Ovary (tissue), 3 donors: ENCODE measurements around the gene SCYGR8.

Experiments
- EP300 ChIP-seq: sonication (generic); formaldehyde crosslinking; IDR thresholded peaks from one replicate; pipeline ENCODE4 v1.6.1; 2017; ENCODE audit warnings: antibody characterized with exemption
- POLR2A ChIP-seq: fragments of 450-650 bp; IDR thresholded peaks from one replicate; pipeline ENCODE4 v1.6.1; 2017; ENCODE audit warnings: antibody characterized with exemption, mild to moderate bottlenecking, moderate library complexity
- TF ChIP-seq, protein P1 (sequence below), 3 donors: fragments of 450-650 bp in 2 of 3; fragments of 200-600 bp in 1 of 3; IDR thresholded peaks; one replicate each; pipeline versions ENCODE4 v1.5.1 to v1.8.0; 2016 to 2022; ENCODE audit warnings: antibody characterized with exemption in 3 of 3, mild to moderate bottlenecking in 1 of 3
- donor health status: DM: no; HTN: no; CAD: no.

DNA sequence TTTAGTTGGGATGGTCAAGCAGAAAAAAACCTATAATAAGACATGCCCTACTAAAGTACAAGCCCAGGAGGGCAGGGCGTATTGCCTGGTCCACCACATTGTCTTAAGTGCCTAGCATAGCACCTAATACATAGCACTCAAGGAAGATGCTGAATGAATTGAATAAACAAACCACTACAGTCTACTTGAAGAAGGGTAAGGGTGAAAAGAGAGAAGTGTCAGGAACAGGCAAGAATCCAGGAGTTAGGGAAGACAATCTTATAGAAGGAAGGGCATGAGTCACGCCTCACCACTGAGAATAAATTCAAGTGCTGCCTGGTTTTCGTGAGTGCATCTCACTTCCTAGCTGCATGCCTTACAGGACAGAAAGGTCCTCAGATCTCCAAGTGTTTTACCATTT is 41.7 kb upstream of the SCYGR8 start:
- no peak for TF ChIP-seq POLR2A
- no peak for TF ChIP-seq EP300
- TF ChIP-seq, protein P1, sequence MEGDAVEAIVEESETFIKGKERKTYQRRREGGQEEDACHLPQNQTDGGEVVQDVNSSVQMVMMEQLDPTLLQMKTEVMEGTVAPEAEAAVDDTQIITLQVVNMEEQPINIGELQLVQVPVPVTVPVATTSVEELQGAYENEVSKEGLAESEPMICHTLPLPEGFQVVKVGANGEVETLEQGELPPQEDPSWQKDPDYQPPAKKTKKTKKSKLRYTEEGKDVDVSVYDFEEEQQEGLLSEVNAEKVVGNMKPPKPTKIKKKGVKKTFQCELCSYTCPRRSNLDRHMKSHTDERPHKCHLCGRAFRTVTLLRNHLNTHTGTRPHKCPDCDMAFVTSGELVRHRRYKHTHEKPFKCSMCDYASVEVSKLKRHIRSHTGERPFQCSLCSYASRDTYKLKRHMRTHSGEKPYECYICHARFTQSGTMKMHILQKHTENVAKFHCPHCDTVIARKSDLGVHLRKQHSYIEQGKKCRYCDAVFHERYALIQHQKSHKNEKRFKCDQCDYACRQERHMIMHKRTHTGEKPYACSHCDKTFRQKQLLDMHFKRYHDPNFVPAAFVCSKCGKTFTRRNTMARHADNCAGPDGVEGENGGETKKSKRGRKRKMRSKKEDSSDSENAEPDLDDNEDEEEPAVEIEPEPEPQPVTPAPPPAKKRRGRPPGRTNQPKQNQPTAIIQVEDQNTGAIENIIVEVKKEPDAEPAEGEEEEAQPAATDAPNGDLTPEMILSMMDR (IDR thresholded peaks at IDR 0.05), result no peak
